SK-N-SH (cell line): Measurements from ENCODE around the gene PPP6R2. TPM values are rescaled to one million over a fixed set of nuclear protein-coding genes. Genes with fewer than 3 reads are reported as not detected.
A peak's percentile ranks its signal among the peaks of the same experiment; 100 is the strongest.

Source experiments
- CTCF ChIA-PET: fragments of 300-600, 350-600 bp; formaldehyde crosslinking; extraction: SDS; loops from one replicate; lab custom pipeline; 2021; lab: Yijun Ruan, JAX
- POLR2A ChIA-PET: fragments of 350-600 bp; sonication (Branson Sonifier 250); formaldehyde crosslinking; extraction: SDS; loops from one replicate; lab custom pipeline; 2020; ENCODE audit warnings: antibody characterized with exemption, inconsistent platforms; lab: Yijun Ruan, JAX
- DNase-seq: peaks from one replicate; pipeline ENCODE4 v3.0.0; 2012
- H2AFZ ChIP-seq: fragments of 200-600 bp; sonication (generic); 2 replicates; pipeline ENCODE4 v1.8.1; 2016; ENCODE audit warnings: antibody characterized with exemption, mild to moderate bottlenecking, low read depth
- H3F3A ChIP-seq: fragments of 200-600 bp; sonication (generic); replicated peaks from 2 replicates; pipeline ENCODE3; 2016; ENCODE audit warnings: antibody characterized with exemption, mild to moderate bottlenecking; ENCODE audit not compliant: insufficient read depth
- H3K27ac ChIP-seq, 2 experiments: fragments of 200-500 bp in 1 of 2; fragments of 200-600 bp in 1 of 2; sonication (Bioruptor generic) in 1 of 2; sonication (generic), shearing (Covaris generic) in 1 of 2; 2 replicates each; pipeline versions ENCODE4 v1.5.1 to v1.6.1; 2014 to 2016; ENCODE audit warnings: low read depth in 2 of 2, inconsistent platforms in 1 of 2, low read length in 1 of 2, mild to moderate bottlenecking in 1 of 2, mixed read lengths in 1 of 2
- H3K27me3 ChIP-seq: fragments of 200-600 bp; sonication (generic), shearing (Covaris generic); 2 replicates; pipeline ENCODE4 v1.6.1; 2016; ENCODE audit warnings: mixed run types; ENCODE audit not compliant: insufficient read depth
- H3K36me3 ChIP-seq, 2 experiments: fragments of 200-500 bp in 1 of 2; fragments of 200-600 bp in 1 of 2; sonication (Bioruptor generic) in 1 of 2; sonication (generic) in 1 of 2; replicated peaks in 1 of 2; 2 replicates each; pipeline versions ENCODE3 to v1.5.1; 2014 to 2016; ENCODE audit warnings: low read length in 1 of 2, mild to moderate bottlenecking in 1 of 2; ENCODE audit not compliant: insufficient read depth in 2 of 2, control insufficient read depth in 1 of 2
- H3K4me1 ChIP-seq, 2 experiments: fragments of 200-500 bp in 1 of 2; fragments of 200-600 bp in 1 of 2; sonication (Bioruptor generic) in 1 of 2; sonication (generic), shearing (Covaris generic) in 1 of 2; 2 replicates each; pipeline versions ENCODE4 v1.5.1 to v1.6.1; 2014 to 2016; ENCODE audit warnings: low read depth in 1 of 2, low read length in 1 of 2, mixed run types in 1 of 2; ENCODE audit not compliant: insufficient read depth in 2 of 2, control insufficient read depth in 1 of 2
- H3K4me2 ChIP-seq: fragments of 200-600 bp; sonication (generic), shearing (Covaris generic); 2 replicates; pipeline ENCODE4 v1.6.1; 2017; ENCODE audit warnings: mixed run types
- H3K4me3 ChIP-seq, 2 experiments: fragments of 200-500 bp in 1 of 2; fragments of 200-600 bp in 1 of 2; sonication (Bioruptor generic) in 1 of 2; sonication (generic), shearing (Covaris generic) in 1 of 2; 2 replicates each; pipeline versions ENCODE4 v1.5.1 to v1.8.1; 2014 to 2016; ENCODE audit warnings: low read depth in 2 of 2, inconsistent platforms in 1 of 2, low read length in 1 of 2, mild to moderate bottlenecking in 1 of 2, mixed read lengths in 1 of 2, moderate library complexity in 1 of 2
- H3K79me2 ChIP-seq: fragments of 200-600 bp; sonication (generic); 2 replicates; pipeline ENCODE4 v1.8.1; 2017; ENCODE audit warnings: mild to moderate bottlenecking; ENCODE audit not compliant: insufficient read depth
- H3K9ac ChIP-seq: fragments of 200-600 bp; sonication (generic); 2 replicates; pipeline ENCODE4 v1.6.1; 2017; ENCODE audit warnings: mixed run types
- H3K9me2 ChIP-seq: fragments of 200-600 bp; sonication (generic); 2 replicates; pipeline ENCODE4 v1.6.1; 2017; ENCODE audit warnings: mixed run types
- H3K9me3 ChIP-seq: fragments of 200-600 bp; sonication (generic); 2 replicates; pipeline ENCODE4 v1.6.1; 2017; ENCODE audit warnings: mixed run types, mild to moderate bottlenecking, moderate library complexity
- H4K20me1 ChIP-seq: fragments of 200-600 bp; sonication (generic); 2 replicates; pipeline ENCODE4 v1.6.1; 2017; ENCODE audit warnings: mild to moderate bottlenecking, mixed run types; ENCODE audit not compliant: insufficient read depth
- CHD2 ChIP-seq: fragments of 150-350 bp; IDR thresholded peaks from 2 replicates; pipeline ENCODE4 v1.6.1; 2018; ENCODE audit warnings: low read length; ENCODE audit not compliant: partially characterized antibody
- EP300 ChIP-seq, 2 experiments: IDR thresholded peaks; 2 replicates each; pipeline versions ENCODE4 v1.4.0 to v1.6.1; 2012; ENCODE audit warnings: borderline replicate concordance in 1 of 2, low read depth in 1 of 2, low read length in 1 of 2
- EZH2phosphoT487 ChIP-seq: fragments of 200-600 bp; sonication (generic); IDR thresholded peaks from 2 replicates; pipeline ENCODE4 v1.6.1; 2017; ENCODE audit warnings: low read depth, mixed run types, mild to moderate bottlenecking, antibody characterized with exemption, moderate library complexity, borderline replicate concordance
- FOXJ3 ChIP-seq: sonication (generic); formaldehyde crosslinking; IDR thresholded peaks from 2 replicates; pipeline ENCODE4 v1.5.1; 2020; ENCODE audit warnings: mild to moderate bottlenecking, missing genetic modification reagents
- MXI1 ChIP-seq: IDR thresholded peaks from 2 replicates; pipeline ENCODE4 v1.6.1; 2012; ENCODE audit warnings: mild to moderate bottlenecking, low read depth, low read length, improper control_type of control experiment
- NRF1 ChIP-seq: IDR thresholded peaks from 2 replicates; pipeline ENCODE4 v1.6.1; 2012; ENCODE audit warnings: low read depth, mild to moderate bottlenecking, low read length
- RCOR1 ChIP-seq: fragments of 150-350 bp; IDR thresholded peaks from 2 replicates; pipeline ENCODE4 v1.6.1; 2017; ENCODE audit warnings: antibody characterized with exemption, low read length
- RFX5 ChIP-seq: IDR thresholded peaks from 2 replicates; pipeline ENCODE4 v1.6.1; 2012; ENCODE audit warnings: mild to moderate bottlenecking, improper control_type of control experiment, low read length
- RXRA ChIP-seq: IDR thresholded peaks from 2 replicates; pipeline ENCODE4 v1.4.0; 2012; ENCODE audit warnings: low read depth, mild to moderate bottlenecking, borderline replicate concordance
- SMC3 ChIP-seq: IDR thresholded peaks from 2 replicates; pipeline ENCODE4 v1.6.1; 2012; ENCODE audit warnings: low read depth, low read length, improper control_type of control experiment
- TEAD4 ChIP-seq: IDR thresholded peaks from 2 replicates; pipeline ENCODE4 v1.4.0; 2012; ENCODE audit warnings: mild to moderate bottlenecking, borderline replicate concordance; ENCODE audit not compliant: insufficient read depth
- WGBS: methylation state at CpG from one replicate; pipeline ENCODE4 v1.1.6; 2017; ENCODE audit warnings: low lambda C conversion rate; 5-methylcytosine and 5-hydroxymethylcytosine counted together
- polyA plus RNA-seq, 3 experiments: library from polyadenylated mRNA; depleted of rRNA; stranded (reverse); fragments of >200 nt; gene quantifications; 2 replicates each; pipeline ENCODE4 v1.2.3, GENCODE V29; 2012
- TF ChIP-seq, protein P1 (sequence below): fragments of 150-350 bp; IDR thresholded peaks from 2 replicates; pipeline ENCODE4 v1.6.1; 2017; ENCODE audit warnings: antibody characterized with exemption, low read length, low read depth, borderline replicate concordance
- TF ChIP-seq, protein P2 (sequence below): fragments of 200-600 bp; sonication (generic); IDR thresholded peaks from 2 replicates; pipeline ENCODE4 v1.6.1; 2017; ENCODE audit warnings: antibody characterized with exemption, mild to moderate bottlenecking, moderate library complexity
- TF ChIP-seq, protein P3 (sequence below): IDR thresholded peaks from 2 replicates; pipeline ENCODE4 v1.4.0; 2012; ENCODE audit warnings: low read depth, borderline replicate concordance
- TF ChIP-seq, protein P4 (sequence below): IDR thresholded peaks from 2 replicates; pipeline ENCODE4; 2012

Gene PPP6R2
- polyA plus RNA-seq, 1 of the 3 experiments (the other 2 are of a cell fraction) = 45.7 TPM

DNA sequence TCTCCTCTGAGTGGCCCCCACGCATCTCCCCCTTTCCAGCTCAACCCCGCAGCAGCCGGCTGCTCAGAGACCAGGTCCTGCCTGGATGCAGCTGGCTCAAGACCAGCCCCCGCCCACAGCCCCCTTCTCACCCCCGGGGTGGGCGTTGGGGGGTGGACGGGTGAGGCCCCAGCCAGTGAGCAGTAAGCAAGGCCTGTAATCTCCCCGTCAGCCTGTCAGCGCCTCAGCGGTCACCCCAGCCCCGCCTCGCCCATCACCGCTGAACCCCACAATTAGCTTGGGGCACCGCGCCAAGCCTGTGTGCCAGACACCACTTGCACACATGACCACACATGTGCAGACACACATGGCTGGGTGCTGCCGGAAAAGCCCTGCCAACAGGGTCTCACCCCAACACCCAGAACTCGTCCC lies 41.5 kb upstream of the PPP6R2 start:
- Histone ChIP-seq H3F3A (peaks cover 9% of the 10 kb centered on the region), H3K36me3 (peaks cover 3 to 11% of the 10 kb centered on the region in 2 experiments), H3K4me3 (no peak overlapping the region; a peak in 2 of 4 replicates), H2AFZ (no peak overlapping the region), H3K27ac (peak overlapping the region; percentile 48 to 95), H3K4me1 (peaks cover 41 to 56% of the 10 kb centered on the region in 2 experiments; a peak in 3 of 4 replicates), H3K9me3 (no peaks in the 10 kb centered on the region), H3K9ac (0 out of 2 replicates have a peak overlapping the region, but pooled peaks have one; percentile 7), H3K79me2 (peaks cover 98% of the 10 kb centered on the region), H4K20me1 (peaks cover 72% of the 10 kb centered on the region), H3K4me2 (peak overlapping the region; percentile 100; the same call in 1 of the 2 replicates), H3K27me3 (no peaks in the 10 kb centered on the region), H3K9me2 (no peaks in the 10 kb centered on the region)
- WGBS = 85% methylated on average over 4 of the region's 17 CpGs
- TF ChIP-seq CHD2 (peak; percentile 8), MXI1 (peak; percentile 70; the same call in 1 of the 2 replicates), EP300 (IDR thresholded peaks at IDR 0.05; ENCODE audit: borderline replicate concordance in 1 of 2, low read depth in 1 of 2, low read length in 1 of 2) (peak in 1 of 2 experiments; percentile 23; a peak in 1 of 4 replicates)
- TF ChIP-seq, protein P1, sequence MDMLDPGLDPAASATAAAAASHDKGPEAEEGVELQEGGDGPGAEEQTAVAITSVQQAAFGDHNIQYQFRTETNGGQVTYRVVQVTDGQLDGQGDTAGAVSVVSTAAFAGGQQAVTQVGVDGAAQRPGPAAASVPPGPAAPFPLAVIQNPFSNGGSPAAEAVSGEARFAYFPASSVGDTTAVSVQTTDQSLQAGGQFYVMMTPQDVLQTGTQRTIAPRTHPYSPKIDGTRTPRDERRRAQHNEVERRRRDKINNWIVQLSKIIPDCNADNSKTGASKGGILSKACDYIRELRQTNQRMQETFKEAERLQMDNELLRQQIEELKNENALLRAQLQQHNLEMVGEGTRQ = no peak
- ChIA-PET CTCF (interaction anchor here (0.9 to 3.7 kb wide), 12 partner anchors 8 to 224 kb away, joined by 3 to 19 read pairs (median 6); partner anchors contain the start of genes DENND6B, HDAC10 and SCO2), POLR2A (interaction anchor here (0.9 to 1.2 kb wide), 2 partner anchors 19 to 30 kb away, joined by 3 read pairs; no protein-coding TSS in a partner anchor)
- DNase-seq = peak; percentile 91

DNA sequence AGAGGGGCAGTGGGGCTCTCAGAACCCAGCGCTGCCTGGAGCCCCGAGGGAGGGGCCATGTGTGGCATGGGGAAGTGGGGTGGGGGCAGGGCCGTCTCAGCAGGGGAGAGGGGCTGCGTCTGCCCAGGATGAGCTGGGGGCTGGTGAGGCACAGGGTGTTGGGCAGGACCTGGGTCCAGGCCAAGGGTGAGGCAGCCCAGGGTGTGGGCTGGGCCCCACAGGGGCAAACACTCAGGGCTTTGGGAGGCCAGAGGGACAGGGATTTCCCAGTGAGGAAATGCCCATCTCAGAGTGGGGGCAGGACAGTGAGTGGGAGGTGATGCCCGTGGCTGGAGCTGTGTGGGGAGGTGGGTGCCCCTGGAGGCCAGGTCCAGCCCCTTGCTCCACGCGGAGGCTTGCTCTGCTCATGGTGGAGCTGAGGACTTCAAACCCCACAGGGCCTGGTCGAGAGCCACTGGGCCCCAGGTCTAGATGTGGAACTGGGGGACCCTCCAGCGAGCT lies 41.0 kb upstream of the PPP6R2 start:
- peak overlapping the region; percentile 43 for H3K9ac ChIP-seq
- TF ChIP-seq RCOR1 = no peak
- no peak for TF ChIP-seq SMC3
- no peak for TF ChIP-seq FOXJ3 (CRISPR knock-in tag)
- TF ChIP-seq, protein P2, sequence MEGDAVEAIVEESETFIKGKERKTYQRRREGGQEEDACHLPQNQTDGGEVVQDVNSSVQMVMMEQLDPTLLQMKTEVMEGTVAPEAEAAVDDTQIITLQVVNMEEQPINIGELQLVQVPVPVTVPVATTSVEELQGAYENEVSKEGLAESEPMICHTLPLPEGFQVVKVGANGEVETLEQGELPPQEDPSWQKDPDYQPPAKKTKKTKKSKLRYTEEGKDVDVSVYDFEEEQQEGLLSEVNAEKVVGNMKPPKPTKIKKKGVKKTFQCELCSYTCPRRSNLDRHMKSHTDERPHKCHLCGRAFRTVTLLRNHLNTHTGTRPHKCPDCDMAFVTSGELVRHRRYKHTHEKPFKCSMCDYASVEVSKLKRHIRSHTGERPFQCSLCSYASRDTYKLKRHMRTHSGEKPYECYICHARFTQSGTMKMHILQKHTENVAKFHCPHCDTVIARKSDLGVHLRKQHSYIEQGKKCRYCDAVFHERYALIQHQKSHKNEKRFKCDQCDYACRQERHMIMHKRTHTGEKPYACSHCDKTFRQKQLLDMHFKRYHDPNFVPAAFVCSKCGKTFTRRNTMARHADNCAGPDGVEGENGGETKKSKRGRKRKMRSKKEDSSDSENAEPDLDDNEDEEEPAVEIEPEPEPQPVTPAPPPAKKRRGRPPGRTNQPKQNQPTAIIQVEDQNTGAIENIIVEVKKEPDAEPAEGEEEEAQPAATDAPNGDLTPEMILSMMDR = no peak
- no peak for TF ChIP-seq RXRA
- TF ChIP-seq, protein P3, sequence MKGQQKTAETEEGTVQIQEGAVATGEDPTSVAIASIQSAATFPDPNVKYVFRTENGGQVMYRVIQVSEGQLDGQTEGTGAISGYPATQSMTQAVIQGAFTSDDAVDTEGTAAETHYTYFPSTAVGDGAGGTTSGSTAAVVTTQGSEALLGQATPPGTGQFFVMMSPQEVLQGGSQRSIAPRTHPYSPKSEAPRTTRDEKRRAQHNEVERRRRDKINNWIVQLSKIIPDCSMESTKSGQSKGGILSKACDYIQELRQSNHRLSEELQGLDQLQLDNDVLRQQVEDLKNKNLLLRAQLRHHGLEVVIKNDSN = no peak
- no peak for TF ChIP-seq NRF1
- TF ChIP-seq EZH2phosphoT487 = no peak
- TF ChIP-seq, protein P4, sequence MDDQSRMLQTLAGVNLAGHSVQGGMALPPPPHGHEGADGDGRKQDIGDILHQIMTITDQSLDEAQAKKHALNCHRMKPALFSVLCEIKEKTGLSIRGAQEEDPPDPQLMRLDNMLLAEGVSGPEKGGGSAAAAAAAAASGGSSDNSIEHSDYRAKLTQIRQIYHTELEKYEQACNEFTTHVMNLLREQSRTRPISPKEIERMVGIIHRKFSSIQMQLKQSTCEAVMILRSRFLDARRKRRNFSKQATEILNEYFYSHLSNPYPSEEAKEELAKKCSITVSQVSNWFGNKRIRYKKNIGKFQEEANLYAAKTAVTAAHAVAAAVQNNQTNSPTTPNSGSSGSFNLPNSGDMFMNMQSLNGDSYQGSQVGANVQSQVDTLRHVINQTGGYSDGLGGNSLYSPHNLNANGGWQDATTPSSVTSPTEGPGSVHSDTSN = no peak
- TF ChIP-seq RFX5 = no peak
- no peak for TF ChIP-seq TEAD4
- peak overlapping the region; percentile 100; the same call in 1 of the 2 replicates for H3K4me2 ChIP-seq
- no peaks in the 10 kb centered on the region for H3K9me3 ChIP-seq
- H3K9me2 ChIP-seq = no peaks in the 10 kb centered on the region
- no peaks in the 10 kb centered on the region for H3K27me3 ChIP-seq
- peaks cover 3 to 11% of the 10 kb centered on the region in 2 experiments for H3K36me3 ChIP-seq
- peaks cover 67% of the 10 kb centered on the region for H4K20me1 ChIP-seq
- H3K27ac ChIP-seq = peak overlapping the region; percentile 48 to 95
- no peak overlapping the region for H2AFZ ChIP-seq
- CTCF ChIA-PET = interaction anchor here (0.6 to 4.1 kb wide), 14 partner anchors 9 to 224 kb away, joined by 3 to 28 read pairs (median 6); partner anchors contain the start of genes DENND6B, HDAC10 and SCO2
- DNase-seq = no peak
- peaks cover 41 to 56% of the 10 kb centered on the region in 2 experiments; a peak in 3 of 4 replicates for H3K4me1 ChIP-seq
- peaks cover 14% of the 10 kb centered on the region for H3F3A ChIP-seq
- peaks cover 97% of the 10 kb centered on the region for H3K79me2 ChIP-seq
- POLR2A ChIA-PET = interaction anchor here (0.9 to 1.2 kb wide), 3 partner anchors 19 to 223 kb away, joined by 3 to 4 read pairs (median 3); partner anchors contain the start of gene SCO2
- no peak overlapping the region; a peak in 2 of 4 replicates for H3K4me3 ChIP-seq
- WGBS = 53% methylated on average over 8 of the region's 9 CpGs
